Activated T-cell treated with anti-CD3 and anti-CD28 coated beads for 48 hours (primary cell): Measurements from ENCODE around the gene CCNY.
"Not testable (repeated sequence)": the region's sequence is repeated elsewhere in the genome, so short reads cannot be mapped to it uniquely, and the experiment has no call there.

Source experiments
- DNase-seq: peaks from one replicate; pipeline ENCODE4 v3.0.0-alpha.2; 2020; ENCODE audit warnings: low read depth

CCNY gene

GRCh38 chr10:35487336-35488034 lies 151.2 kb downstream of the CCNY start:
- DNase-seq: no peak

- DNase-seq: no peak
These were observed 151.9 kb downstream of the CCNY start for GRCh38 chr10:35488228-35488627.

- no peak for DNase-seq
These were observed 156.3 kb downstream of the CCNY start for GRCh38 chr10:35492386-35493195.

- no peak for DNase-seq
These were observed 157.1 kb downstream of the CCNY start for GRCh38 chr10:35493196-35494118.

GRCh38 chr10:35495521-35496119 lies 159.3 kb downstream of the CCNY start:
- no peak for DNase-seq

GRCh38 chr10:35497909-35498308 lies 161.6 kb downstream of the CCNY start:
- no peak for DNase-seq

GRCh38 chr10:35498693-35499092 lies 162.4 kb downstream of the CCNY start:
- DNase-seq: no peak

GRCh38 chr10:35501923-35502322 lies 165.6 kb downstream of the CCNY start:
- no peak for DNase-seq

- no peak for DNase-seq
These were observed 166.4 kb downstream of the CCNY start for GRCh38 chr10:35502692-35503091.

GRCh38 chr10:35503578-35503977 lies 167.3 kb downstream of the CCNY start:
- DNase-seq: no peak

GRCh38 chr10:35504132-35504531 lies 167.8 kb downstream of the CCNY start:
- DNase-seq: no peak

GRCh38 chr10:35505241-35505873 lies 169.0 kb downstream of the CCNY start:
- DNase-seq: no peak

GRCh38 chr10:35506741-35507140 lies 170.4 kb downstream of the CCNY start:
- DNase-seq: no peak

GRCh38 chr10:35507519-35508109 lies 171.3 kb downstream of the CCNY start:
- no peak for DNase-seq

GRCh38 chr10:35508647-35509046 lies 172.3 kb downstream of the CCNY start:
- no peak for DNase-seq

GRCh38 chr10:35510891-35511290 lies 174.6 kb downstream of the CCNY start:
- DNase-seq: no peak

GRCh38 chr10:35511647-35512046 lies 175.3 kb downstream of the CCNY start:
- DNase-seq: no peak

- no peak for DNase-seq
These were observed 179.9 kb downstream of the CCNY start for GRCh38 chr10:35516102-35516670.

- no peak for DNase-seq
These were observed 181.3 kb downstream of the CCNY start for GRCh38 chr10:35517431-35518181.

GRCh38 chr10:35518187-35518586 lies 181.9 kb downstream of the CCNY start:
- not testable (repeated sequence) for DNase-seq
